HL-60 (cell line): ENCODE measurements around the gene HBZ.

Experiments used
- DNase-seq, 2 experiments: peaks; one replicate each; pipeline ENCODE4 v3.0.0-alpha.2; 2010 to 2020; ENCODE audit warnings: low read depth in 1 of 2, low spot score in 1 of 2
- H3K27ac ChIP-seq: fragments of 250-450 bp; sonication (Bioruptor Pico); replicated peaks from 2 replicates; pipeline ENCODE4 v1.5.1; 2020; ENCODE audit warnings: mild to moderate bottlenecking, moderate library complexity
- H3K27me3 ChIP-seq: fragments of 250-450 bp; sonication (Bioruptor Pico); 2 replicates; pipeline ENCODE4 v1.5.1; 2021; ENCODE audit warnings: mild to moderate bottlenecking, moderate library complexity; ENCODE audit not compliant: insufficient read depth, poor library complexity, severe bottlenecking
- H3K4me3 ChIP-seq: replicated peaks from 2 replicates; pipeline ENCODE4 v1.5.1; 2011; ENCODE audit warnings: mild to moderate bottlenecking, control low read depth, low read length; ENCODE audit not compliant: insufficient read depth
- GABPA ChIP-seq: IDR thresholded peaks from 2 replicates; pipeline ENCODE4 v1.6.1; 2012; ENCODE audit warnings: low read depth
- POLR2AphosphoS5 ChIP-seq: IDR thresholded peaks from 2 replicates; pipeline ENCODE4 v1.6.1; 2012; ENCODE audit warnings: low read depth
- REST ChIP-seq: IDR thresholded peaks from 2 replicates; pipeline ENCODE4 v1.6.1; 2012; ENCODE audit warnings: low read depth; ENCODE audit not compliant: insufficient replicate concordance
- SPI1 ChIP-seq: IDR thresholded peaks from 2 replicates; pipeline ENCODE4 v1.6.1; 2012; ENCODE audit warnings: low read depth, mild to moderate bottlenecking, borderline replicate concordance
- TF ChIP-seq, protein P1 (sequence below): IDR thresholded peaks from one replicate; pipeline ENCODE4 v1.5.1; 2011; ENCODE audit warnings: low read length, control low read depth, inconsistent platforms; ENCODE audit not compliant: insufficient read depth

HBZ gene

DNA sequence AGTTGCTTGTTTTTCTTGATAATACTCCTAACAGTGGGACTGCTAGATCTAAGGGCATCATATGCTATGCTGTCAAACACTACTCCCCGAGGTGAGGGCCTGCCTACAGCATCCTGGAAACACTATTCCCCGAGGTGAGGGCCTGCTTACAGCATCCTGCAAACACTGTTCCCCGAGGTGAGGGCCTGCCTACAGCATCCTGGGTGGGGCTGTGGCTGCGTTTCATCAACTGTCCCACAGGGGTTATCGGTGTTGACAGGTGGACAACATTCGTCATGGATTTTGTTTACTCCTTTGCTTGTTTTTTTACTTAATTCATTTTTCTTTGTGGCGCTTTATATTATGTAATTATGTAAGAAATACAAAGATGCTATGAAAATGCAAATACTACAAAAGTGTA, 36.4 kb upstream of the HBZ start:
- no peaks in the 10 kb centered on the region for H3K27me3 ChIP-seq
- TF ChIP-seq POLR2AphosphoS5 (no peak), SPI1 (no peak), REST (no peak), GABPA (no peak)
- TF ChIP-seq, protein P1, sequence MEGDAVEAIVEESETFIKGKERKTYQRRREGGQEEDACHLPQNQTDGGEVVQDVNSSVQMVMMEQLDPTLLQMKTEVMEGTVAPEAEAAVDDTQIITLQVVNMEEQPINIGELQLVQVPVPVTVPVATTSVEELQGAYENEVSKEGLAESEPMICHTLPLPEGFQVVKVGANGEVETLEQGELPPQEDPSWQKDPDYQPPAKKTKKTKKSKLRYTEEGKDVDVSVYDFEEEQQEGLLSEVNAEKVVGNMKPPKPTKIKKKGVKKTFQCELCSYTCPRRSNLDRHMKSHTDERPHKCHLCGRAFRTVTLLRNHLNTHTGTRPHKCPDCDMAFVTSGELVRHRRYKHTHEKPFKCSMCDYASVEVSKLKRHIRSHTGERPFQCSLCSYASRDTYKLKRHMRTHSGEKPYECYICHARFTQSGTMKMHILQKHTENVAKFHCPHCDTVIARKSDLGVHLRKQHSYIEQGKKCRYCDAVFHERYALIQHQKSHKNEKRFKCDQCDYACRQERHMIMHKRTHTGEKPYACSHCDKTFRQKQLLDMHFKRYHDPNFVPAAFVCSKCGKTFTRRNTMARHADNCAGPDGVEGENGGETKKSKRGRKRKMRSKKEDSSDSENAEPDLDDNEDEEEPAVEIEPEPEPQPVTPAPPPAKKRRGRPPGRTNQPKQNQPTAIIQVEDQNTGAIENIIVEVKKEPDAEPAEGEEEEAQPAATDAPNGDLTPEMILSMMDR: no peak
- H3K4me3 ChIP-seq: no peak overlapping the region
- H3K27ac ChIP-seq: no peak overlapping the region
- DNase-seq: no peak

DNA sequence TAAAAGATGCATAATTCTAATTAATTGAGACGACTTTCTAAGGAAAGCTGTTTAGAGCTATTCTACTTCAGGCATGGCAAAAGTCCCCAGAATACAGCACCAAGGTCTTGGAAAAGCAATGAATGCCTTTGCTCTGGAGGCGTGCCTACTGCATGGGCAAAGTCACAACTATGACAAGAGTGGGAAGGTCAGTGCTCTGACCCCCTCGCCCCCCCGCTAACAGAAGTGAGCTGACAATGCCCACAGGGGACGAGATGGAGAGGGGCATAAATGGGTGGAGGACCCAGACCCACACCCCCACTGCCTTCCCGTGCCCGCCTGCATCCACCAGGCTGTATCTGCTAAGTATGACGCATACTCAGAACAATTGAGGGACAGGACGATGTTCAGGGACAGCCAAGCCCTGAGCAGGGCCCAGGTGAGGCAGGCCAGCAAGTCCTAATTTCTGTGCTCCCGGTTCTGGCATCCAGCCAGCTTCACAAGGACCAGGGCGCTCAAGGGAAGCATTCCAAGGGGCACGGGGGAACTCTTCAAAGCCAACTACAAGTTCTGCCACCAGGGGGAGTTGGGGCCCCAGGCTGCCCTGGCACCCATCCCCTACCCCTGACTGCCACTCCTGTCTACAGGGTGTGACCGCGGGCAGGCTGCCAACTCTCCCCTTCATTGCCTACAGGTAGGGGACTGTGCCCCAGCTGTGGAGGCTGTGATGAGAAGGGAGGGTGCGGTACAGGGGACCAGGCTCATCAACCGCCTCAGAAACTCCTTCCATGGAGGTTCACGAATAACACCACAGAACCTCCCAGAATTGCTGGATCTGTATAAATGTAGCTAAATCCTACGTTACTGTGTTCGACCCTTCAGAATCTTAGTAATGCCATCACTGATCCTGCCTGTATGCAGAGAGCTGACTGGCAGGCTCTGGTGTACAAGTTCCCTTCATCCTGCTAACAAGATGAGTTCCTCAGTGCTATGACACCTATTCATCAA, 34.8 kb upstream of the HBZ start:
- no peak overlapping the region for H3K4me3 ChIP-seq
- DNase-seq: peak; percentile 40 to 60
- H3K27ac ChIP-seq: no peak overlapping the region
- no peaks in the 10 kb centered on the region for H3K27me3 ChIP-seq
- TF ChIP-seq, protein P1: peak; percentile 53
- TF ChIP-seq POLR2AphosphoS5: no peak

DNA sequence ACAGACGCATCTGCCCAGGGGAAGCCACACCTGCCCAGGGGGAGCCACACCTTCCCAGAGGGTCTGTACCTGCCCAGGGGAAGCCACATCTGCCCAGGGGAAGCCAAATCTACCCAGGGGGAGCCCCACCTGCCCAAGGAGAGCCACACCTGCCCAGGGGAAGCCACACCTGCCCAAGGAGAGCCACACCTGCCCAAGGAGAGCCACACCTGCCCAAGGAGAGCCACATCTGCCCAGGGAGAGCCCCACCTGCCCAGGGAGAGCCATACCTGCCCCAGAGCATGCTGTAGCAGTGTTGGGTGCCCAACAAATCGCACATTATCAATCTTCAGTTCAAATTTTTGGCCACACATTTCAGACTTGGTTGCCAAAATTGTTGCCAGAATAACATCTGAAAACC, 33.6 kb upstream of the HBZ start:
- TF ChIP-seq REST (no peak), POLR2AphosphoS5 (no peak), GABPA (no peak), SPI1 (no peak)
- TF ChIP-seq, protein P1: no peak
- no peak for DNase-seq
- H3K27me3 ChIP-seq: no peaks in the 10 kb centered on the region
- H3K27ac ChIP-seq: no peak overlapping the region
- no peak overlapping the region for H3K4me3 ChIP-seq
